GOT3 (cell line): ENCODE data around the gene PIEZO2.
"Not testable (repeated sequence)": the region's sequence is repeated elsewhere in the genome, so short reads cannot be mapped to it uniquely, and the experiment has no call there.

Experiments used
- DNase-seq: peaks from one replicate; lab custom pipeline; 2025; ENCODE audit warnings: mixed read lengths; lab: John Stamatoyannopoulos, UW

Gene PIEZO2

GRCh38 chr18:10928011-10928771 lies 221.2 kb downstream of the PIEZO2 start:
- no peak for DNase-seq

- DNase-seq = no peak
Measured at GRCh38 chr18:10927286-10927992, 221.9 kb downstream of the PIEZO2 start.

- DNase-seq = no peak
Measured at GRCh38 chr18:10926621-10927161, 222.7 kb downstream of the PIEZO2 start.

- no peak for DNase-seq
Measured at GRCh38 chr18:10924290-10924689, 225.1 kb downstream of the PIEZO2 start.

DNA sequence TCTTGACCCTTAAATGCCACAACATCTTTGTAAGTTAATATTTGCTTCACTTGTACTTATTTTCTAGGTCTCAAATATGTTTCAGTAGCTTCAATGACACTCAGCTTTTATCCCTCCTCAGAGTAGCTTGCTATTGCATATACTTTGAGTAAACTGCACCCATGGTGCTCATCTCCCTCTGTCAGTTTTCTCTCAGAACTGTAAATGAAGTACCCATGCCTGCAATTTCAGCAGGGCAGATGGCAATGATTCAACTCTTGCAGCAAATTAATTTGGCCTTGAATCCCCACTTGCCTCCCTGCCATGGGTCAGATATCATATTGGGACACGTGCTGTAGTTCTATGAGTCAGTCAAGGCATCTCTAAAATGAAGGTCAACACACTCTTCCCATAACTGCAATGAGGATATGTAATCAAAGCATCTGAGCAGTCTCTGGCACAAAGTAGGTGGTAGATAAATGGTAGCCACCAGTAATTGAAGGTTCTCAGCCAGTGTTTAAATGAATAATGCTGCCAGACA lies 225.8 kb downstream of the PIEZO2 start:
- DNase-seq = no peak

GRCh38 chr18:10923141-10923540 lies 226.2 kb downstream of the PIEZO2 start:
- DNase-seq = no peak

GRCh38 chr18:10922712-10923111 lies 226.7 kb downstream of the PIEZO2 start:
- DNase-seq = not testable (repeated sequence)

DNA sequence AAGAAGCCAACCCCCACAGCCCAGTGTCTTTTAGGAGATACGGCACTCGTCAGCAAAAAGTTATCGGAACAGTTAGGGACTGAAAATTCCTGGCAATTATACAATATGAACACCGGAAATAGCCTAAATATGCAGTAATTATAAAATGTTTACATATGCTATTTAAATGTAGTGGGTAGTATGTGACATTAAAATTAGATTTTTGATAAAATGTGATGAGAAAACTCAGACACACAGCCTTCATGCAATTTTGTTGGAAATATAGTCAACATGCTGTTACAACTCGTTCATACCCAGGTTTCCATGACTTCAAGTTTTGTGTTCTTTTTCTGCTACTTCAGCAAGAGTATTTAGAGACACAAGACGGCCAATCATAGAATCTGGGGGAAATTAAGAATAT lies 229.1 kb downstream of the PIEZO2 start:
- not testable (repeated sequence) for DNase-seq

DNA sequence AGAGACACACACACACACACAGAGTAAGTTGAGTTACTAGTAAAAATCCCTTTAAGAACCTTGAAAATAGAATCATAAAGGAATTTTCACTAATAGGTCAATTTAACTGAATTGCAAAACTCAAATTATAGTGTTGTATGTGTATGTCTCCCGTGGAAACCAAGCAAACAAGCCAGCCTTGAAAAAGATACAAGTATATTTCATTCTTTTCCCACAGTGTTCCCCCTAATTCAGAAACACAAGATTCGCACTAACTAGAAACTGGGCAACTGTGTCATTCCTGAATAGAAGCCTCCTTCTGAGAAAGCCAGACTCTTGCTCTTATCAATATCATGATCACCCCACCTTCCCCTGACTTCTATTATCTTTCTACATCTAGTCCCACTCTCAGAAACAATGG lies 229.5 kb downstream of the PIEZO2 start:
- no peak for DNase-seq

DNA sequence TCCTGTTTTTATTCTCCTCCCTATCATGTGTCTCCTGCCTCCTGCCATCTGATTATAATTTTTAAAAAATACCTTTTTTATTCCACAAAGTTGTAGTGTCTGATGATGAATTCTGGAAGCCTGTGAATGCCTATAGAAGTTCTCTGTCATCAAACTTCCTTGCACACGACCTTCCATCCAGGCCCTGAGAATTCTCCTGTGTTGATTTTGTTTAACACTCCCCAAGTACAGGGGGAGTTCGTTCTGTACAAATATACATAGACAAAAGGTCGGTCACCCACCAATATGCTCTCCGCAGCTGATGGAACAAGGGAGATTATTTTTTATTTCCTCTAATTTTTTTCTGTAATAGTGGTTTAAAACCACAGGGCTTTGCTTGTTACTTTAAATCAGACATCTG lies 232.5 kb downstream of the PIEZO2 start:
- no peak for DNase-seq

DNA sequence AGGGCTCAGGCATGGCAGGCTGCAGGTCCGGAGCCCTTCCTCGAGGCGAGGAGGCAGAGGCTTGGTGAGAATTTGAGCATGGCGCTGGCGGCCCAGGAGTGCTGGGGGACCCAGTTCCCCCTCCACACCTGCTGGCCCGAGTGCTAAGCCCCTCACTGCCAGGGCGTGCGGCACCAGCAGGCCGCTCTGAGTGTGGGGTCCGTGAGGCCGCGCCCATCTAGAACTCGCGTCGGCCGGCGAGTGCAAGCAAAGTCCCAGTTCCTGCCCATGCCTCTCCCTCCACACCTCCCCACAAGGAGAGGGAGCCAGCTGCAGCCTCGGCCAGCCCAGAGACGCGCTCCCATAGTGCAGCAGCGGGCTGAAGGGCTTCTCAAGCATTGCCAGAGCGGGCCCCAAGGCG lies 233.0 kb downstream of the PIEZO2 start:
- no peak for DNase-seq

DNA sequence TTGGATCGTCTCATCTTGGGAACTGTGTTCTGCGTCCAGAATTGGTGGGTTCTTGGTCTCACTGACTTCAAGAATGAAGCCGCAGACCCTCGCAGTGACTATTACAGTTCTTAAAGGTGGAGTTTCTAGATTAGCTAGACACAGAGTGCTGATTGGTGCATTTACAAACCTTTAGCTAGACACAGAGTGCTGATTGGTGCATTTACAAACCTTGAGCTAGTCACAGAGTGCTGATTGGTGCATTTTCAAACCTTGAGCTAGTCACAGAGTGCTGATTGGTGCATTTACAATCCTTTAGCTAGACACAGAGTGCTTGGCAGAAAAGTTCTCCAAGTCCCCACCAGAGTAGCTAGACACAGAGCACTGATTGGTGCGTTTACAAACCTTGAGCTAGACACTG lies 233.6 kb downstream of the PIEZO2 start:
- not testable (repeated sequence) for DNase-seq

DNA sequence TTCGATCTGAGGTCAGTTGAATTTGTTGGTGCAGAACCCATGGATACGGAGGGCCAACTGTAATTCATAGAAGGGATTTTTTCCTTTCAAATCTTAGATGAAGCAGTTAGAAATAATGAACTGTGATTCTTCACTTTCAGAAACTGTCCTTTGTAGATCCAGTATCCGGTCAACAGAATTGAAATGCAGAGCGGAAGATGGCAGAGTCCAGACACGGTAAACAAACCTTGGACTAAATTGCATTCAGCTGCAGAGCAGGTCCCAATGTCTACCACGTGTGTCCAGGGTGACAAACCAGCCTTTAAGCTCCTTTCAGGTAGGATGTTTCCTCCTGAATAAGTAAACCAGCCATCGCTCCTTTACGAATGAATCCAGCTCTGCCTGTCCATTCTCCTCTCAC lies 234.8 kb downstream of the PIEZO2 start:
- not testable (repeated sequence) for DNase-seq

DNA sequence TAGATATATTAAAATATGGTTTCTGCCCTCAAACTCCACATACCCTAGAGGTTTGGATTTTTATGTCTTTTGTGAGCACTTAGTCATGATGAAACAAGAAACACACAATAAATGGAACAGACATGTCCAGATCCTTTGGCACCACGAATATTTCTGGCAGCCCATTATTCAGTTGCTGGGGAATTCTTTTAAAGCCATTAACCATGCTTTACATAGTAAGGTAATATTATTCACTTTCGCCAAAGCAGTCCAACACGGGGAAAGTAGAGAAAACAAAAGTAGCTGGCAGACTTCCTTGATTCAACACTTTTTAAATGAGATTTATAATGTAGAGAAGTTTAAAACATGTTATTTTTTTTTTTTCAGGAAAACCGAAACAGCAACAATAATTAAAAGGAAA lies 235.4 kb downstream of the PIEZO2 start:
- no peak for DNase-seq

DNA sequence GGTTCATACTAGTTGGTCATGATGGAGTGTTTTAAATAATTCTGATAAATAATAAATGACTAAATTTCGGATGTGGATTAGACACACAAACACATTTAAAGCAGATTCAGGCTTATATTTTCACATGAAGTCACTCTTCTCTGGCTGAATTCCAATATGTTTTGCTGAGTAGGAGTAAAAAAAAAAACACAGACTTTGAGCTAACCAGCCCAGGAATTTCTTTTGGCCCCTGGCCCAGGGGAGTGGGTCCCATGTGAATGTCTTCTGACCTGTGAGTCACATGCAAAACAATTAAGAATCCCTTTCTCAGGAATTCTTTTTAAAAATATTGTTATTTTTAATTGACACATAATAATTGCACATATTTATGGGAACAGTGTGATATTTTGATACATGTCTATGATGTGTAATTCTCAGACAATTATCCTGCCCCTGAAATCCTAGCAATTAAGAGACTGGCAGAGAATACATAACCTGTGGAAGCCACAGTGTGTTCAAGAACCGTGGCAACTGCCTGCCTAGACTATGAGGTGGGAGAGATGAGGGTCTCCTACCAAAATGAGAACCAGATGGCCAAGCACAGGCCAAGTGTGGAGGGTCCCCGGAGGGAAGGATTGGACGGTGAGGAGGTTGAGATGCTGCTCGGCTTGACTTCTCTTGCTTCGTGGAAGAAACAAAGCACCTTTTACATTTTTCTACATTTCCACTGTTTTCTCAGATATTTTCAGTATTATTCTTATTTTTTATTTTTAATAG lies 236.4 kb downstream of the PIEZO2 start:
- no peak for DNase-seq

DNA sequence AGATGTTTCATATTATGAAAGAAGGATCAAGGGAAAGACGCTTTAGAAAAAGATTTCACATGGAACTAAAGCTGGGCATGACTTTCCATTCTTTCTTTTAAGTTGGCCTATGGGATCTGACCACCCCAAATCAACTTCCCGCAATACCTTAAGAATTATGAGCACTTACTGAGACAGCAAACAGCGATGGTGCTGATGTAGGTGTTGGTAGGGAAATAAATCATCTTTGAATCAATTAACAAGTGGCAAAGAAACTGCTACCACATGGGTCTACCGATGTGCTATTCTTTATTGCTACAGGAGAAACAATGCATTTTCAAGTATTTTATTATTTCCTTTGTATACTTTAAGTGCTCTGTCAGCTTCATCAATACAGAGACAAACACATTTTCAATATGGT lies 239.6 kb downstream of the PIEZO2 start:
- no peak for DNase-seq

DNA sequence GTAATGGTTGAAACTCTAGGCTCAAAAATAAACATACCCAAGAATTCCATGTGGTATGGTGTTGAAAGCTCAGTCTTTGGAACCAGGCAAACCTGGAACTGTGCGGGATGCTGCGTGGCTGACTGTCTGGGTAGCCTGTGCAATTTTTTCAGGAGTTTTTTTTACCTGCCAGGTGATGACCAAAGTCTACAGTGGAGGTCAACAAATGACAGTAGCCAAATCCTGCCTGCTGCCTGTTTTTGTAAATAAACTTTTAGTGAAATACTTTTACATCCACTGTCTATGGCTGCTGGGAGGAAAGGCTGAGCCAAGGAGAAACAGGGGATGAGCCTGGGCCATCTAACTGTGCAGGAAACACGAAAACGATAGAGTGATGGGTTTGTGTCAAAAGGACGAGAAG lies 240.6 kb downstream of the PIEZO2 start:
- DNase-seq = no peak

- DNase-seq = no peak
Measured at GRCh38 chr18:10907749-10908148, 241.6 kb downstream of the PIEZO2 start.

DNA sequence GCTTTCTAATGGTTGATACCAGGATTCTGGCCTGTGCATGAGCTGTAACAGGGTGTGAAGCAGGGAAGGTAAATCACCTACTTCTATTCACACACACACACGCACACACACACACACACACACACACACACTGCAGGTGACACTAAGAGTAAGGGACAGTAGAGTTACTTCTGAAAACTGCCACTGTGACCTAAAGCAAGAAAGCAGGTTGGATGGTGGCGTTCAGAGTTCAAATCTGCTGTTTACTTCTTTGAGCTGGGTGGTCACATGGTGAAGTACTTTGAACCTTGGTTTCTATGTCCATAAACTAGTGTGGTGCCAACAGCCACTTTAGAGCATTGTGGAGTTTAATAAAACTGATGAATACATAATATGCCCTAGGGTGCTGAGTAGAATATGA lies 248.0 kb downstream of the PIEZO2 start:
- DNase-seq = no peak

DNA sequence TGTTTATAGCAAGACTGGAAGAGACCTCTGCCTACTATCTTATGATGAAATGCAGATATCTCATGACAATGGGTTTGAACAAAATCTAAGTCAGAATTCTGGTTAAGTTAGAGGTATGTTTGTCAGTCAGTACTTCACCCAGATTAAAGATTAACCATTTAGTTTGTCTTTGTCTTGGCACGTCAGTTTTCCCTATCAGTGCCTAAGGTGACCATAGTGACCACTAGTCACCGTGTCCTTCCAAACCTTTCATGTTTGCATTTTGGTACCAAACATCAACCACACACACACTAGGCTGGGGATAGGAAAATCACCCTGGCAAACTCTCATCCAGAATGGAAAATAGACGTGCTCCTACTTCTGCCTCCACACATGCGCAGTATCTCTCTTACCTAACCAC lies 248.9 kb downstream of the PIEZO2 start:
- DNase-seq = no peak

GRCh38 chr18:10899481-10899880 lies 249.9 kb downstream of the PIEZO2 start:
- no peak for DNase-seq

DNA sequence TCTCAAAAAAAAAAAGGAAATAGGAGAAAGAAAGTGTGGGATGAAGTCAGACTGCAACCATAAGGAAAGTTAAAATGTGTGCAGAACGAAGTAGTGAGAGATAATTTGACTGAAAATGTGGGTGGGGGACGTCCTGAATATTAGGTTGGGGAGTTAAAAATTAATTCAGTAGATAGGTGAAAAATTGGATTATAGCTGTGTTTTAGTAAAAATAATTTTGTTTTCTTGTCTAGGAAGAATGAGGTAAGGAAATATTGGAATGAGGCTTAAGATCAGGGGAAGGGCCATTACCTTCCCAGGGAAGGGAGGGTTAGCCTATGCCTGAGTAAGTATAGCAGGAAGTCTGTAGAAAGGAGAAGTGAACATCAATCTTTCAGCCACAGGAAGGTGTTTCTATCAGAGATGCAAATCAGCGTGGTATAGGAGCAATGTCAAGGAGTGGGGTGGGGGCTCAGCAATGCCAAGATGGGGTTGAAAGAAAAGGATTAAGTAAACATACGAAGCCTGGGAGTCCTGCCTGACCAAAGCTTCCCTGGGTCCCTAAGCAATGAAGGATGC lies 250.9 kb downstream of the PIEZO2 start:
- DNase-seq = no peak
